Measurements from ENCODE around the gene TMED5.

The TMED5 gene

GRCh38 chr1:93106226-93106625, 74.0 kb downstream of the TMED5 start:
- Histone ChIP-seq H3K4me1 (ENCODE audit: low read depth, poor library complexity, severe bottlenecking) (peaks cover 21% of the 10 kb centered on the region), H2AFZ (ENCODE audit: low read depth) (no peak overlapping the region), H3K27me3 (ENCODE audit: insufficient read depth, low read depth) (no peaks in the 10 kb centered on the region), H3K36me3 (ENCODE audit: insufficient read depth) (no peaks in the 10 kb centered on the region), H4K20me1 (ENCODE audit: insufficient read depth) (0 out of 2 replicates have a peak, but pooled peaks cover 4% of the 10 kb centered on the region), H3K27ac (no peak overlapping the region), H3K4me2 (no peak overlapping the region), H3K9ac (no peak overlapping the region), H3K79me2 (ENCODE audit: insufficient read depth, low read depth) (peaks cover 29% of the 10 kb centered on the region; the same call in 1 of the 2 replicates), H3K4me3 (IDR thresholded peaks at IDR 0.05; ENCODE audit: insufficient read depth, low read depth, low read length) (no peak overlapping the region)
- no peak for TF ChIP-seq CTCF (conservative IDR thresholded peaks at IDR 0.05; ENCODE audit: low read depth, low read length)

GRCh38 chr1:93102142-93102541, 78.1 kb downstream of the TMED5 start:
- H3K79me2 ChIP-seq (ENCODE audit: insufficient read depth, low read depth) = peaks cover 50% of the 10 kb centered on the region; the same call in 1 of the 2 replicates
- TF ChIP-seq CTCF (conservative IDR thresholded peaks at IDR 0.05; ENCODE audit: low read depth, low read length) = no peak
- no peak overlapping the region for H3K27ac ChIP-seq
- H3K4me3 ChIP-seq (IDR thresholded peaks at IDR 0.05; ENCODE audit: insufficient read depth, low read depth, low read length) = no peak overlapping the region
- no peaks in the 10 kb centered on the region for H3K27me3 ChIP-seq (ENCODE audit: insufficient read depth, low read depth)
- no peak overlapping the region for H3K4me2 ChIP-seq
- no peaks in the 10 kb centered on the region for H3K36me3 ChIP-seq (ENCODE audit: insufficient read depth)
- H3K4me1 ChIP-seq (ENCODE audit: low read depth, poor library complexity, severe bottlenecking) = no peaks in the 10 kb centered on the region
- H4K20me1 ChIP-seq (ENCODE audit: insufficient read depth) = no peaks in the 10 kb centered on the region
- H2AFZ ChIP-seq (ENCODE audit: low read depth) = no peak overlapping the region
- no peak overlapping the region for H3K9ac ChIP-seq

Measured in KMS-11 (cell line).